K562 (cell line): ENCODE results near the gene CBX1. TPM values are rescaled to one million over a fixed set of nuclear protein-coding genes. Genes with fewer than 3 reads are reported as not detected.

ENCODE experiments used
- FOXA1 ChIP-seq: fragments of 450-650 bp; IDR thresholded peaks from 2 replicates; pipeline ENCODE4 v1.6.1; 2016; ENCODE audit warnings: mild to moderate bottlenecking, borderline replicate concordance
- HNRNPUL1 ChIP-seq: fragments of 200-400 bp; formaldehyde crosslinking; IDR thresholded peaks from 2 replicates; pipeline ENCODE4 v1.6.1; 2017; ENCODE audit warnings: low read length
- ZNF280B ChIP-seq: fragments of 250-450 bp; sonication (Bioruptor Pico); IDR thresholded peaks from 2 replicates; pipeline ENCODE4 v1.5.1; 2021; ENCODE audit warnings: mild to moderate bottlenecking
- ZNF696 ChIP-seq: fragments of 250-450 bp; sonication (Bioruptor Pico); conservative IDR thresholded peaks from 2 replicates; pipeline ENCODE4 v1.4.0; 2020; ENCODE audit warnings: mild to moderate bottlenecking, moderate library complexity
- ZNF79 ChIP-seq: fragments of 250-450 bp; sonication (Bioruptor Pico); IDR thresholded peaks from 2 replicates; pipeline ENCODE4 v1.4.0; 2020; ENCODE audit warnings: low read depth, mild to moderate bottlenecking, moderate library complexity
- polyA plus RNA-seq, 8 experiments: library from polyadenylated mRNA; depleted of rRNA in 4 of 8; stranded (reverse) in 5 of 8; unstranded in 3 of 8; fragments of >200 nt; fragmentation: Nextera tagmentation in 2 of 8; fragmentation: Illumina TruSeq in 1 of 8; extraction: Ambion mirVana in 2 of 8; extraction: Trizol in 1 of 8; gene quantifications; 2 replicates each; pipeline versions ENCODE4 v1.2.1 to v1.2.3, GENCODE V29; 2011 to 2014; ENCODE audit warnings: inconsistent platforms in 1 of 8, missing spikeins in 1 of 8
- total RNA-seq, 7 experiments: library from RNA; depleted of rRNA in 6 of 7; stranded (reverse); fragments of >200 nt in 6 of 7; fragmentation: Illumina TruSeq in 2 of 7; extraction: Trizol in 2 of 7; gene quantifications; 2 replicates each; pipeline versions ENCODE4 v1.2.1 to v1.2.3, GENCODE V29; 2011 to 2021; ENCODE audit warnings: low replicate concordance in 1 of 7
- TF ChIP-seq, protein P1 (sequence below): sonication (generic); formaldehyde crosslinking; IDR thresholded peaks from 2 replicates; pipeline ENCODE4 v1.4.0; 2020; ENCODE audit warnings: mild to moderate bottlenecking, missing genetic modification reagents

The CBX1 gene
- total and polyA plus RNA-seq, 9 of the 15 experiments (the other 6 are each of a cell fraction or from before 2014, with no cell fraction given): 10.6 to 95.7 (median 52.7) TPM

GRCh38 chr17:48028736-48029135 is 72.5 kb downstream of the CBX1 start (continued):
- TF ChIP-seq, protein P1, sequence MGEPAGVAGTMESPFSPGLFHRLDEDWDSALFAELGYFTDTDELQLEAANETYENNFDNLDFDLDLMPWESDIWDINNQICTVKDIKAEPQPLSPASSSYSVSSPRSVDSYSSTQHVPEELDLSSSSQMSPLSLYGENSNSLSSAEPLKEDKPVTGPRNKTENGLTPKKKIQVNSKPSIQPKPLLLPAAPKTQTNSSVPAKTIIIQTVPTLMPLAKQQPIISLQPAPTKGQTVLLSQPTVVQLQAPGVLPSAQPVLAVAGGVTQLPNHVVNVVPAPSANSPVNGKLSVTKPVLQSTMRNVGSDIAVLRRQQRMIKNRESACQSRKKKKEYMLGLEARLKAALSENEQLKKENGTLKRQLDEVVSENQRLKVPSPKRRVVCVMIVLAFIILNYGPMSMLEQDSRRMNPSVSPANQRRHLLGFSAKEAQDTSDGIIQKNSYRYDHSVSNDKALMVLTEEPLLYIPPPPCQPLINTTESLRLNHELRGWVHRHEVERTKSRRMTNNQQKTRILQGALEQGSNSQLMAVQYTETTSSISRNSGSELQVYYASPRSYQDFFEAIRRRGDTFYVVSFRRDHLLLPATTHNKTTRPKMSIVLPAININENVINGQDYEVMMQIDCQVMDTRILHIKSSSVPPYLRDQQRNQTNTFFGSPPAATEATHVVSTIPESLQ (CRISPR knock-in tag): no peak
- TF ChIP-seq FOXA1 (no peak), ZNF696 (CRISPR knock-in tag) (no peak), ZNF280B (CRISPR knock-in tag) (no peak), HNRNPUL1 (no peak), ZNF79 (CRISPR knock-in tag) (no peak)
